ENCODE measurements around the gene KRT74.
A peak's percentile ranks its signal among the peaks of the same experiment; 100 is the strongest.

Gene KRT74

GRCh38 chr12:52575948-52576347 is 2.3 kb upstream of the KRT74 start:
- DNase-seq (ENCODE audit: low read depth in 2 of 2, low spot score in 1 of 2), result no peak

GRCh38 chr12:52575256-52575655 is 1.6 kb upstream of the KRT74 start:
- no peak for DNase-seq (ENCODE audit: low read depth in 2 of 2, low spot score in 1 of 2)

- DNase-seq (ENCODE audit: low read depth in 2 of 2, low spot score in 1 of 2), result no peak
These were observed 337 bp downstream of the KRT74 start for GRCh38 chr12:52573306-52573705.

GRCh38 chr12:52570511-52570910 is 3.1 kb downstream of the KRT74 start:
- no peak for DNase-seq (ENCODE audit: low read depth in 2 of 2, low spot score in 1 of 2)

GRCh38 chr12:52568111-52568510 is 5.5 kb downstream of the KRT74 start:
- DNase-seq (ENCODE audit: low read depth in 2 of 2, low spot score in 1 of 2), result no peak

GRCh38 chr12:52566847-52567291 is 6.8 kb downstream of the KRT74 start:
- DNase-seq (ENCODE audit: low read depth in 2 of 2, low spot score in 1 of 2), result peak; percentile 7 to 47

GRCh38 chr12:52564582-52564981 is 9.1 kb downstream of the KRT74 start:
- no peak for DNase-seq (ENCODE audit: low read depth in 2 of 2, low spot score in 1 of 2)

- DNase-seq (ENCODE audit: low read depth in 2 of 2, low spot score in 1 of 2), result no peak
These were observed 11.7 kb downstream of the KRT74 start for GRCh38 chr12:52561880-52562449.

- no peak for DNase-seq (ENCODE audit: low read depth in 2 of 2, low spot score in 1 of 2)
These were observed 13.7 kb downstream of the KRT74 start for GRCh38 chr12:52559979-52560378.

- no peak for DNase-seq (ENCODE audit: low read depth in 2 of 2, low spot score in 1 of 2)
These were observed 14.7 kb downstream of the KRT74 start for GRCh38 chr12:52558781-52559445.

GRCh38 chr12:52557476-52557875 is 16.2 kb downstream of the KRT74 start:
- no peak for DNase-seq (ENCODE audit: low read depth in 2 of 2, low spot score in 1 of 2)

- DNase-seq (ENCODE audit: low read depth in 2 of 2, low spot score in 1 of 2), result no peak
These were observed 18.1 kb downstream of the KRT74 start for GRCh38 chr12:52555577-52555976.

GRCh38 chr12:52552681-52553195 is 20.9 kb downstream of the KRT74 start, which contains the start of gene KRT71:
Gene KRT71 (minus strand): TSS chr12:52553145. CDS start chr12:52553077, 68 bp downstream.
- DNase-seq (ENCODE audit: low read depth in 2 of 2, low spot score in 1 of 2), result no peak

- no peak for DNase-seq (ENCODE audit: low read depth in 2 of 2, low spot score in 1 of 2)
These were observed 21.6 kb downstream of the KRT74 start for GRCh38 chr12:52552055-52552454.

GRCh38 chr12:52551216-52551865 is 22.3 kb downstream of the KRT74 start:
- no peak for DNase-seq (ENCODE audit: low read depth in 2 of 2, low spot score in 1 of 2)

GRCh38 chr12:52546126-52546525 is 27.5 kb downstream of the KRT74 start:
- no peak for DNase-seq (ENCODE audit: low read depth in 2 of 2, low spot score in 1 of 2)

- no peak for DNase-seq (ENCODE audit: low read depth in 2 of 2, low spot score in 1 of 2)
These were observed 29.4 kb downstream of the KRT74 start for GRCh38 chr12:52543985-52544883.

- no peak for DNase-seq (ENCODE audit: low read depth in 2 of 2, low spot score in 1 of 2)
These were observed 30.8 kb downstream of the KRT74 start for GRCh38 chr12:52542785-52543318.

- DNase-seq (ENCODE audit: low read depth in 2 of 2, low spot score in 1 of 2), result no peak
These were observed 31.5 kb downstream of the KRT74 start for GRCh38 chr12:52542157-52542556.

- no peak for DNase-seq (ENCODE audit: low read depth in 2 of 2, low spot score in 1 of 2)
These were observed 31.9 kb downstream of the KRT74 start for GRCh38 chr12:52541709-52542108.

- DNase-seq (ENCODE audit: low read depth in 2 of 2, low spot score in 1 of 2), result no peak
These were observed 33.1 kb downstream of the KRT74 start for GRCh38 chr12:52540531-52540930.
